ENCODE results near the gene CRY2. TPM values are rescaled to one million over a fixed set of nuclear protein-coding genes. Genes with fewer than 3 reads are reported as not detected.

The CRY2 gene
- total and polyA plus RNA-seq, 2 of the 8 experiments (the other 6 are each of a cell fraction or from before 2014, with no cell fraction given), result 8.0 to 9.4 TPM

DNA sequence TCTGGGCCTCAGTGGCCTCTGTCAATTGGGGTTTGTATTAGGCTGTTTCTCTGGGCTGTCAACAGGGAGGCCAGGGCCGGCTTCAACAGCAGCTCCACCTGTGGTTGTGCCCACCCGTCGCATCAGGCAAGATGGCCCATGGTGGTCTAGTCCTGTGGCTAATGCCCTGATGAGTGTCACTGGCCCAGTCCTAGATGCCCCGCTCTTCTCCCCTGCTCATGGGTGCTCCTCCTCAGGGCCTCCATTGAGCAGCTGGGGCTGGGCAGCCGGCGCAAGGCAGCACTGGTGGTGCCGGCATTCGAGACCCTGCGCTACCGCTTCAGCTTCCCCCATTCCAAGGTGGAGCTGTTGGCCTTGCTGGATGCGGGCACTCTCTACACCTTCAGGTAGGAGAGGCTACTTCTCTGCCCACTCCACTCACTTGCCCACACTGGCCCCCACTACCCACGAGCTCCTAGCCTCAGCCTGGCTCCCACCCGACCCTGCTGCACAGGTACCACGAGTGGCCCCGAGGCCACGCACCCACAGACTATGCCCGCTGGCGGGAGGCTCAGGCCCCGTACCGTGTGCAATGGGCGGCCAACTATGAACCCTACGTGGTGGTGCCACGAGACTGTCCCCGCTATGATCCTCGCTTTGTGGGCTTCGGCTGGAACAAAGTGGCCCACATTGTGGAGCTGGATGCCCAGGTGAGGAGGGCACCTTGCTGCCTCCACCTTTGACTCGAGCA is 80.6 kb downstream of the CRY2 start:
- ChIA-PET POLR2A (ENCODE audit: partially characterized antibody) (interaction anchor here (0.8 to 9.8 kb wide), 13 partner anchors 8 to 309 kb away, joined by 3 to 115 read pairs (median 4); partner anchors contain the start of gene PEX16), CTCF (ENCODE audit: partially characterized antibody) (interaction anchor here (0.9 to 4.0 kb wide), 4 partner anchors 37 to 138 kb away, joined by 3 to 26 read pairs (median 8); no protein-coding TSS in a partner anchor)
- H2BK20ac ChIP-seq (ENCODE audit: low read length), result no peak overlapping the region
- H3K23me2 ChIP-seq (ENCODE audit: low read depth, low read length), result peaks cover 5% of the 10 kb centered on the region; the same call in 1 of the 2 replicates
- peaks cover 5 to 35% (median 24%) of the 10 kb centered on the region in 4 experiments; a peak in 7 of 8 replicates for H3K36me3 ChIP-seq (ENCODE audit: control insufficient read depth in 2 of 4, insufficient read depth in 4 of 4, low read length in 3 of 4)
- H3K18ac ChIP-seq (ENCODE audit: extremely low read depth, low read length), result no peak overlapping the region
- H3K79me2 ChIP-seq (ENCODE audit: control insufficient read depth in 1 of 2, insufficient read depth in 2 of 2, low read length in 2 of 2), result peaks cover 0 to 11% of the 10 kb centered on the region in 2 experiments; a peak in 1 of 4 replicates
- no peak overlapping the region for H3K27ac ChIP-seq (ENCODE audit: low read depth, low read length)
- no peak overlapping the region for H3K9ac ChIP-seq (replicated peaks in 1 of 4; ENCODE audit: extremely low read depth in 1 of 4, low read depth in 3 of 4, low read length in 3 of 4)
- H3K4me3 ChIP-seq (ENCODE audit: extremely low read depth in 1 of 4, insufficient read depth in 2 of 4, low read depth in 3 of 4, low read length in 4 of 4), result no peak overlapping the region
- no peak overlapping the region for H2AK5ac ChIP-seq (ENCODE audit: low read depth, low read length)
- H2BK12ac ChIP-seq (ENCODE audit: low read depth, low read length), result no peak overlapping the region
- TF ChIP-seq SUZ12 (IDR thresholded peaks at IDR 0.05; ENCODE audit: low read length) (no peak), GABPA (IDR thresholded peaks at IDR 0.05; ENCODE audit: borderline replicate concordance, insufficient read depth, low read length) (no peak), POLR2A (IDR thresholded peaks at IDR 0.05; ENCODE audit: control extremely low read depth in 1 of 2, low read depth in 2 of 2, low read length in 2 of 2) (0 out of 3 replicates have a peak, but pooled peaks of 1 of the 2 experiments have one; percentile 19), RXRA (IDR thresholded peaks at IDR 0.05; ENCODE audit: insufficient read depth, low read depth, low read length) (no peak), POLR2AphosphoS5 (IDR thresholded peaks at IDR 0.05; ENCODE audit: low read depth, low read length) (0 out of 2 replicates have a peak, but pooled peaks have one; percentile 11)
- TF ChIP-seq, protein P1, sequence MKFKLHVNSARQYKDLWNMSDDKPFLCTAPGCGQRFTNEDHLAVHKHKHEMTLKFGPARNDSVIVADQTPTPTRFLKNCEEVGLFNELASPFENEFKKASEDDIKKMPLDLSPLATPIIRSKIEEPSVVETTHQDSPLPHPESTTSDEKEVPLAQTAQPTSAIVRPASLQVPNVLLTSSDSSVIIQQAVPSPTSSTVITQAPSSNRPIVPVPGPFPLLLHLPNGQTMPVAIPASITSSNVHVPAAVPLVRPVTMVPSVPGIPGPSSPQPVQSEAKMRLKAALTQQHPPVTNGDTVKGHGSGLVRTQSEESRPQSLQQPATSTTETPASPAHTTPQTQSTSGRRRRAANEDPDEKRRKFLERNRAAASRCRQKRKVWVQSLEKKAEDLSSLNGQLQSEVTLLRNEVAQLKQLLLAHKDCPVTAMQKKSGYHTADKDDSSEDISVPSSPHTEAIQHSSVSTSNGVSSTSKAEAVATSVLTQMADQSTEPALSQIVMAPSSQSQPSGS (IDR thresholded peaks at IDR 0.05; ENCODE audit: low read length), result no peak
- H3K4me1 ChIP-seq (replicated peaks in 1 of 4; ENCODE audit: control insufficient read depth in 3 of 4, insufficient read depth in 4 of 4, low read length in 3 of 4), result peaks cover 0 to 6% (median 3%) of the 10 kb centered on the region in 4 experiments; a peak in 3 of 7 replicates
- H4K8ac ChIP-seq (ENCODE audit: extremely low read depth, insufficient read depth, low read length), result no peak overlapping the region; the same call in 1 of the 2 replicates
- no peak for DNase-seq (ENCODE audit: low read depth in 1 of 2, low spot score in 2 of 2)
- H4K5ac ChIP-seq (ENCODE audit: insufficient read length, low read depth, low read length), result no peak overlapping the region
- no peak overlapping the region for H2BK5ac ChIP-seq (ENCODE audit: low read depth, low read length)
- no peak overlapping the region for H3K56ac ChIP-seq (replicated peaks; ENCODE audit: insufficient read length, low read depth, low read length)
- H2AFZ ChIP-seq (ENCODE audit: low read length), result no peak overlapping the region
- no peak overlapping the region for H2BK15ac ChIP-seq (ENCODE audit: low read length)
- H4K91ac ChIP-seq (replicated peaks; ENCODE audit: insufficient read length, low read length), result no peak overlapping the region
- peaks cover 15% of the 10 kb centered on the region for H3K79me1 ChIP-seq (ENCODE audit: low read depth, low read length)
- H2BK120ac ChIP-seq (replicated peaks; ENCODE audit: low read depth, low read length), result no peak overlapping the region
- no peak overlapping the region for H3K23ac ChIP-seq (ENCODE audit: insufficient read length)
- no peak overlapping the region for H3K4me2 ChIP-seq (ENCODE audit: insufficient read depth in 1 of 2, low read depth in 2 of 2, low read length in 2 of 2)
- FAIRE-seq, result no peak
- no peaks in the 10 kb centered on the region for H3K27me3 ChIP-seq (replicated peaks in 1 of 4; ENCODE audit: control insufficient read depth in 3 of 4, extremely low read depth in 1 of 4, insufficient read depth in 3 of 4, low read length in 3 of 4)
- WGBS, 2 experiments (ENCODE audit: extremely low coverage in 1 of 2, insufficient coverage in 1 of 2, insufficient read length in 1 of 2, insufficient replicate concordance in 2 of 2, low coverage in 1 of 2, low lambda C conversion rate in 2 of 2, missing lambda C conversion rate in 1 of 2), result 92% methylated on average over 27 of the region's 27 CpGs; no CpG with 5 or more reads in 1 of the 2 experiments
- H3K9me3 ChIP-seq (ENCODE audit: insufficient read depth in 2 of 2, low read depth in 1 of 2, low read length in 1 of 2), result no peaks in the 10 kb centered on the region
- no peak overlapping the region for H3K14ac ChIP-seq (ENCODE audit: insufficient read length)
- no peak overlapping the region for H3K4ac ChIP-seq (replicated peaks; ENCODE audit: insufficient read length, low read depth, low read length)
- peaks cover 10 to 20% of the 10 kb centered on the region in 2 experiments for H4K20me1 ChIP-seq (replicated peaks in 1 of 2; ENCODE audit: control insufficient read depth in 1 of 2, insufficient read depth in 2 of 2, low read length in 2 of 2)

Data from H1 (cell line).